Measurements from ENCODE around the gene PIR. TPM values are rescaled to one million over a fixed set of nuclear protein-coding genes. Genes with fewer than 3 reads are reported as not detected.

The PIR gene
- total RNA-seq, 1 experiment from 2014 or later: 29.7 TPM

DNA sequence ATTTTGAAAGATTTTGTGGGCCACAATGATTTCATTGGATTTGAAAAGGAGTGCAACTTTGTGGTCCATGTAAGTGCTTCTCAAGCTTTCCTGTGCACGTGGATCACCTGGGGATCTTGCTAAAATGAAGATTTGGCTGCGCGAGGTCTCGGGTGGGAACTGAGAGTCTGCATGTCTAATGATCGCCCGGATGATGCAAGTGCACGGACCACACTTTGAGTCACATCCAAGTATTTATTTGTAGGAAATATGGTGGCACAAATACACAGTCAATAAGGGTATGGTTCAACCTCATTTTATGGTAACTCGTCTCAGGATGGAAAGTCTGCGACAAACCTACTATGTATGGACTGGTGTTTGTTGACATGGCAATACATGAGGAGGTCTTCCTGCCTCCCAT, 8.4 kb upstream of the PIR start:
- no peak overlapping the region for H4K5ac ChIP-seq (ENCODE audit: insufficient read length, low read depth, low read length)
- no peak overlapping the region for H3K27ac Mint-ChIP-seq
- no peak overlapping the region for H3K18ac ChIP-seq (ENCODE audit: insufficient read length, low read depth, low read length)
- no peak overlapping the region for H4K8ac ChIP-seq (replicated peaks; ENCODE audit: insufficient read length, low read depth, low read length)
- H2AK5ac ChIP-seq (ENCODE audit: insufficient read length, low read length): no peak overlapping the region
- H3K9me3 ChIP-seq (ENCODE audit: control insufficient read depth, low read depth, low read length): no peaks in the 10 kb centered on the region
- H2BK20ac ChIP-seq (ENCODE audit: low read depth, low read length, poor library complexity, severe bottlenecking): no peak overlapping the region
- no peak overlapping the region for H3K4me3 Mint-ChIP-seq
- no peak overlapping the region for H2BK12ac ChIP-seq (ENCODE audit: insufficient read length, low read depth, low read length)
- no peaks in the 10 kb centered on the region for H3K27me3 ChIP-seq (ENCODE audit: insufficient read depth, low read length)
- H3K23ac ChIP-seq (ENCODE audit: insufficient read length, low read depth, low read length): no peak overlapping the region
- H3K14ac ChIP-seq (ENCODE audit: insufficient read depth, low read length): no peak overlapping the region
- WGBS (ENCODE audit: extremely low coverage, insufficient read length, low lambda C conversion rate): no CpG with 5 or more reads among the region's 9 CpGs
- TF ChIP-seq, protein P1, sequence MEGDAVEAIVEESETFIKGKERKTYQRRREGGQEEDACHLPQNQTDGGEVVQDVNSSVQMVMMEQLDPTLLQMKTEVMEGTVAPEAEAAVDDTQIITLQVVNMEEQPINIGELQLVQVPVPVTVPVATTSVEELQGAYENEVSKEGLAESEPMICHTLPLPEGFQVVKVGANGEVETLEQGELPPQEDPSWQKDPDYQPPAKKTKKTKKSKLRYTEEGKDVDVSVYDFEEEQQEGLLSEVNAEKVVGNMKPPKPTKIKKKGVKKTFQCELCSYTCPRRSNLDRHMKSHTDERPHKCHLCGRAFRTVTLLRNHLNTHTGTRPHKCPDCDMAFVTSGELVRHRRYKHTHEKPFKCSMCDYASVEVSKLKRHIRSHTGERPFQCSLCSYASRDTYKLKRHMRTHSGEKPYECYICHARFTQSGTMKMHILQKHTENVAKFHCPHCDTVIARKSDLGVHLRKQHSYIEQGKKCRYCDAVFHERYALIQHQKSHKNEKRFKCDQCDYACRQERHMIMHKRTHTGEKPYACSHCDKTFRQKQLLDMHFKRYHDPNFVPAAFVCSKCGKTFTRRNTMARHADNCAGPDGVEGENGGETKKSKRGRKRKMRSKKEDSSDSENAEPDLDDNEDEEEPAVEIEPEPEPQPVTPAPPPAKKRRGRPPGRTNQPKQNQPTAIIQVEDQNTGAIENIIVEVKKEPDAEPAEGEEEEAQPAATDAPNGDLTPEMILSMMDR (conservative IDR thresholded peaks at IDR 0.05): no peak
- no peak overlapping the region for H2BK120ac ChIP-seq (ENCODE audit: low read depth, low read length, poor library complexity, severe bottlenecking)
- H4K91ac ChIP-seq (ENCODE audit: insufficient read length, low read depth, low read length): no peak overlapping the region
- H2BK5ac ChIP-seq (ENCODE audit: insufficient read length, low read length): no peak overlapping the region
- no peak overlapping the region for H3T11ph ChIP-seq (ENCODE audit: low read length)
- H3K4me2 ChIP-seq (ENCODE audit: insufficient read depth, insufficient read length, low read length): no peak overlapping the region
- H3K79me1 ChIP-seq (ENCODE audit: insufficient read depth, low read depth, low read length, poor library complexity, severe bottlenecking): no peaks in the 10 kb centered on the region
- H3K56ac ChIP-seq (ENCODE audit: insufficient read length, low read depth, low read length): no peak overlapping the region
- H3K27ac ChIP-seq (ENCODE audit: insufficient read length, low read depth, low read length): no peak overlapping the region
- no peak overlapping the region for H3K9ac ChIP-seq (ENCODE audit: extremely low read depth, insufficient read length, low read length)
- no peaks in the 10 kb centered on the region for H3K36me3 Mint-ChIP-seq (ENCODE audit: insufficient read depth in 1 of 3, low read depth in 3 of 3)
- no peaks in the 10 kb centered on the region for H3K4me1 ChIP-seq (ENCODE audit: insufficient read depth, low read length)
- no peak overlapping the region for H3K4ac ChIP-seq (ENCODE audit: low read depth, low read length)
- no peaks in the 10 kb centered on the region for H3K79me2 ChIP-seq (ENCODE audit: insufficient read depth, low read length)
- no peak overlapping the region for H2AFZ ChIP-seq (ENCODE audit: low read length)
- no peaks in the 10 kb centered on the region for H4K20me1 ChIP-seq (ENCODE audit: control insufficient read depth, insufficient read depth, insufficient read length)
- H3K27me3 Mint-ChIP-seq (ENCODE audit: low read depth): no peaks in the 10 kb centered on the region; the same call in 1 of the 2 replicates
- peaks cover 6 to 9% of the 10 kb centered on the region in 2 experiments for H3K4me1 Mint-ChIP-seq
- no peak for DNase-seq
- H3K23me2 ChIP-seq (ENCODE audit: insufficient read length, low read depth, low read length, poor library complexity, severe bottlenecking): no peaks in the 10 kb centered on the region
- H2BK15ac ChIP-seq (ENCODE audit: low read depth, low read length): no peak overlapping the region
- H3K9me3 Mint-ChIP-seq: no peaks in the 10 kb centered on the region

All from H9 (cell line).